ENCODE results near the gene CASP2.

GRCh38 chr7:143288836-143289235, 685 bp downstream of the CASP2 start:
- TF ChIP-seq CTCF (IDR thresholded peaks at IDR 0.05) (no peak), POLR2A (IDR thresholded peaks at IDR 0.05) (no peak)

Measured in heart left ventricle (tissue), 13 donors.